Endothelial cell of umbilical vein (primary cell): Measurements from ENCODE around the gene DPP10. TPM values are rescaled to one million over a fixed set of nuclear protein-coding genes. Genes with fewer than 3 reads are reported as not detected.

Experiments
- BruUV-seq: library from RNA; stranded (reverse); fragments of 400-500 nt; replicated peaks from 2 replicates; lab custom pipeline; 2021; lab: Mats Ljungman, UMichigan
- CTCF ChIA-PET: fragments of 300-600, 350-600 bp; sonication (Branson Sonifier 250); formaldehyde crosslinking; loops from one replicate; lab custom pipeline; 2021; ENCODE audit warnings: antibody characterized with exemption, inconsistent platforms; lab: Charles Lee
- POLR2A ChIA-PET: fragments of 300-600, 350-600 bp; sonication (Branson Sonifier 250); formaldehyde crosslinking; loops from one replicate; lab custom pipeline; 2021; ENCODE audit warnings: antibody characterized with exemption, inconsistent platforms; lab: Charles Lee
- DNase-seq: peaks from one replicate; pipeline ENCODE4 v3.0.0-alpha.2; 2011; ENCODE audit warnings: low read depth, low spot score
- FAIRE-seq: peaks from 2 replicates; lab custom pipeline; 2011; peaks lifted over from hg19 to GRCh38; lab: Jason Lieb, UNC
- H2AFZ ChIP-seq: 2 replicates; pipeline ENCODE4 v1.6.0; 2012; ENCODE audit warnings: low read depth, low read length, control low read depth, inconsistent platforms
- H3K27ac ChIP-seq: 2 replicates; pipeline ENCODE4 v1.5.1; 2011; ENCODE audit warnings: low read depth, mild to moderate bottlenecking, control low read depth, low read length, moderate library complexity; ENCODE audit not compliant: insufficient read depth
- H3K27me3 ChIP-seq, 2 experiments: 2 replicates each; pipeline versions ENCODE4 v1.6.0 to v1.6.1; 2011; ENCODE audit warnings: low read length in 2 of 2, mixed read lengths in 1 of 2; ENCODE audit not compliant: control insufficient read depth in 2 of 2, insufficient read depth in 2 of 2
- H3K36me3 ChIP-seq, 2 experiments: 2 replicates in 1 of 2; 3 replicates in 1 of 2; pipeline ENCODE4 v1.5.1; 2011; ENCODE audit warnings: low read length in 2 of 2, mild to moderate bottlenecking in 1 of 2, moderate library complexity in 1 of 2; ENCODE audit not compliant: control insufficient read depth in 2 of 2, insufficient read depth in 2 of 2; ENCODE audit errors: extremely low read depth in 1 of 2
- H3K4me1 ChIP-seq: 3 replicates; pipeline ENCODE4 v1.5.1; 2011; ENCODE audit warnings: mild to moderate bottlenecking, low read length; ENCODE audit not compliant: control insufficient read depth, insufficient read depth; ENCODE audit errors: extremely low read depth
- H3K4me2 ChIP-seq: 2 replicates; pipeline ENCODE4 v1.6.1; 2011; ENCODE audit warnings: low read length, control low read depth, mixed read lengths; ENCODE audit not compliant: insufficient read depth
- H3K4me3 ChIP-seq, 3 experiments: fragments of 200-600 bp in 1 of 3; sonication (generic), shearing (Covaris generic) in 1 of 3; replicated peaks in 1 of 3; 2 replicates each; pipeline ENCODE4 v1.5.1; 2011 to 2016; ENCODE audit warnings: control low read depth in 3 of 3, low read length in 3 of 3, mild to moderate bottlenecking in 2 of 3, inconsistent platforms in 1 of 3, low read depth in 1 of 3, moderate library complexity in 1 of 3; ENCODE audit not compliant: insufficient read depth in 1 of 3
- H3K79me2 ChIP-seq: 2 replicates; pipeline ENCODE4 v1.6.0; 2012; ENCODE audit warnings: low read length, inconsistent platforms; ENCODE audit not compliant: control insufficient read depth, insufficient read depth
- H3K9ac ChIP-seq: replicated peaks from 2 replicates; pipeline ENCODE3; 2011; ENCODE audit warnings: low read length, control low read depth; ENCODE audit not compliant: insufficient read depth; ENCODE audit errors: extremely low read depth
- H3K9me1 ChIP-seq: replicated peaks from 3 replicates; pipeline ENCODE4 v1.6.0; 2011; ENCODE audit warnings: mild to moderate bottlenecking, low read length; ENCODE audit not compliant: control insufficient read depth, insufficient read depth; ENCODE audit errors: extremely low read depth
- H3K9me3 ChIP-seq: replicated peaks from 2 replicates; pipeline ENCODE4 v1.5.1; 2012; ENCODE audit warnings: low read length, inconsistent platforms; ENCODE audit not compliant: control insufficient read depth, insufficient read depth
- H4K20me1 ChIP-seq: replicated peaks from 2 replicates; pipeline ENCODE3; 2011; ENCODE audit warnings: mild to moderate bottlenecking, low read length; ENCODE audit not compliant: control insufficient read depth, insufficient read depth; ENCODE audit errors: extremely low read depth
- EZH2 ChIP-seq: IDR thresholded peaks from 2 replicates; pipeline ENCODE4 v1.6.1; 2012; ENCODE audit warnings: borderline replicate concordance, low read depth, mild to moderate bottlenecking, moderate library complexity, low read length, inconsistent platforms; ENCODE audit not compliant: severe bottlenecking
- FOS ChIP-seq: IDR thresholded peaks from 2 replicates; pipeline ENCODE4 v1.6.1; 2011; ENCODE audit warnings: mild to moderate bottlenecking, low read length, moderate library complexity, borderline replicate concordance; ENCODE audit not compliant: insufficient read depth
- GATA2 ChIP-seq: IDR thresholded peaks from 2 replicates; pipeline ENCODE4 v1.7.0; 2011; ENCODE audit warnings: low read depth, mild to moderate bottlenecking, moderate library complexity, mixed read lengths, low read length; ENCODE audit not compliant: insufficient read length, insufficient read depth
- JUN ChIP-seq: IDR thresholded peaks from 2 replicates; pipeline ENCODE4 v1.6.1; 2011; ENCODE audit warnings: borderline replicate concordance, low read depth; ENCODE audit not compliant: insufficient read length, insufficient read depth
- MYC ChIP-seq: IDR thresholded peaks from one replicate; pipeline ENCODE4 v1.6.1; 2011; ENCODE audit warnings: mild to moderate bottlenecking, low read depth, low read length
- POLR2A ChIP-seq: IDR thresholded peaks from 2 replicates; pipeline ENCODE4 v1.6.1; 2012; ENCODE audit warnings: low read depth, mild to moderate bottlenecking, control low read depth, low read length
- POLR2AphosphoS5 ChIP-seq: IDR thresholded peaks from 2 replicates; pipeline ENCODE4 v1.6.1; 2012; ENCODE audit warnings: low read depth, mild to moderate bottlenecking, control low read depth, low read length, moderate library complexity; ENCODE audit not compliant: insufficient read depth
- dilution Hi-C: fragments of 300-500 bp; cut with MboI; formaldehyde crosslinking; loops from one replicate; pipeline ENCODE4 v1.15.0; 2019; ENCODE audit warnings: low sequenced_read_pairs; ENCODE audit not compliant: extremely low pct_ligation_motif_present
- intact Hi-C: fragments of 100-400 bp; cut with micrococcal nuclease; formaldehyde crosslinking; loops from one replicate; pipeline ENCODE4 v1.10.0; 2022
- polyA plus RNA-seq, 4 experiments: library from polyadenylated mRNA; depleted of rRNA in 3 of 4; stranded (reverse) in 3 of 4; unstranded in 1 of 4; fragments of >200 nt; gene quantifications; 2 replicates each; pipeline versions ENCODE4 v1.2.1 to v1.2.3, GENCODE V29; 2011 to 2012; ENCODE audit warnings: missing spikeins in 1 of 4
- total RNA-seq: library from RNA; stranded (reverse); gene quantifications from 2 replicates; pipeline ENCODE4 v1.2.3, GENCODE V29; 2021
- TF ChIP-seq, protein P1 (sequence below), 2 donors: IDR thresholded peaks; 1 replicate in 1 of 2; 2 replicates in 1 of 2; pipeline ENCODE4 v1.5.1; 2011; ENCODE audit warnings: low read length in 2 of 2, mild to moderate bottlenecking in 2 of 2, moderate library complexity in 2 of 2, control low read depth in 1 of 2, inconsistent platforms in 1 of 2, low read depth in 1 of 2; ENCODE audit not compliant: insufficient read depth in 1 of 2; ENCODE audit errors: extremely low read depth in 1 of 2
- TF ChIP-seq, protein P2 (sequence below): IDR thresholded peaks from 2 replicates; pipeline ENCODE4 v1.6.1; 2011; ENCODE audit not compliant: insufficient read depth, insufficient read length

DPP10 gene
- total and polyA plus RNA-seq, 2 donors (not counting 3 experiments of a cell fraction or from before 2014, with no cell fraction given): not detected

DNA sequence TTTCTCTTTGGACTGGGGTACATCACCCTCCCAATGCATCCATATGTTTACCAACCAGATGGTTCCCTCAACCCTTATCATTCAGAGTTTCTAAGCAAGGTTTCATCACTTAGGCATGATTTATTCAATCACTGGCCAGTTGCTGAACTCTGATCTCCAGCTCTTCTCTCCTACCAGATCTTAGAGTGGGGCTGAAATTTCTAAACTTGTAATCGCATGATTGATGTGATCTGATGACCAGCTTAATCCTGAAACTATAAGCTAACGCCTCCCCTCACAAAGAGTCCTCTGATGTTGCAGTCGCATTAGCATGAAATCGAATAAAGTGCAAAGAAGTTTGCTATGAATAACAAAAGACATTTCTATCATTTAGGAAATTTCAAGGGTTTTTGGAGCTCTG, 1082.0 kb downstream of the DPP10 start:
- Histone ChIP-seq H3K79me2 (no peaks in the 10 kb centered on the region), H3K9ac (no peak overlapping the region), H3K27me3 (no peaks in the 10 kb centered on the region), H3K9me1 (no peaks in the 10 kb centered on the region), H2AFZ (no peak overlapping the region), H3K4me3 (no peak overlapping the region), H4K20me1 (no peaks in the 10 kb centered on the region), H3K4me2 (no peak overlapping the region), H3K4me1 (no peaks in the 10 kb centered on the region), H3K9me3 (peaks cover 2% of the 10 kb centered on the region), H3K27ac (no peak overlapping the region), H3K36me3 (no peaks in the 10 kb centered on the region)
- intact Hi-C loops (no loop called here), dilution Hi-C loops (no loop called here)
- DNase-seq (no peak), FAIRE-seq (no peak)
- POLR2A ChIA-PET: no interaction called here
- CTCF ChIA-PET: no interaction called here
- BruUV-seq: no TSS peak
- TF ChIP-seq, protein P1, sequence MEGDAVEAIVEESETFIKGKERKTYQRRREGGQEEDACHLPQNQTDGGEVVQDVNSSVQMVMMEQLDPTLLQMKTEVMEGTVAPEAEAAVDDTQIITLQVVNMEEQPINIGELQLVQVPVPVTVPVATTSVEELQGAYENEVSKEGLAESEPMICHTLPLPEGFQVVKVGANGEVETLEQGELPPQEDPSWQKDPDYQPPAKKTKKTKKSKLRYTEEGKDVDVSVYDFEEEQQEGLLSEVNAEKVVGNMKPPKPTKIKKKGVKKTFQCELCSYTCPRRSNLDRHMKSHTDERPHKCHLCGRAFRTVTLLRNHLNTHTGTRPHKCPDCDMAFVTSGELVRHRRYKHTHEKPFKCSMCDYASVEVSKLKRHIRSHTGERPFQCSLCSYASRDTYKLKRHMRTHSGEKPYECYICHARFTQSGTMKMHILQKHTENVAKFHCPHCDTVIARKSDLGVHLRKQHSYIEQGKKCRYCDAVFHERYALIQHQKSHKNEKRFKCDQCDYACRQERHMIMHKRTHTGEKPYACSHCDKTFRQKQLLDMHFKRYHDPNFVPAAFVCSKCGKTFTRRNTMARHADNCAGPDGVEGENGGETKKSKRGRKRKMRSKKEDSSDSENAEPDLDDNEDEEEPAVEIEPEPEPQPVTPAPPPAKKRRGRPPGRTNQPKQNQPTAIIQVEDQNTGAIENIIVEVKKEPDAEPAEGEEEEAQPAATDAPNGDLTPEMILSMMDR (IDR thresholded peaks at IDR 0.05; ENCODE audit: extremely low read depth in 1 of 2, insufficient read depth in 1 of 2, low read depth in 1 of 2, low read length in 2 of 2): no peak
- TF ChIP-seq EZH2 (no peak), JUN (no peak), POLR2AphosphoS5 (no peak), FOS (no peak), GATA2 (no peak), POLR2A (no peak), MYC (no peak)
- TF ChIP-seq, protein P2, sequence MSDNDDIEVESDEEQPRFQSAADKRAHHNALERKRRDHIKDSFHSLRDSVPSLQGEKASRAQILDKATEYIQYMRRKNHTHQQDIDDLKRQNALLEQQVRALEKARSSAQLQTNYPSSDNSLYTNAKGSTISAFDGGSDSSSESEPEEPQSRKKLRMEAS: no peak
